Lower lobe of right lung (tissue), 2 donors: ENCODE results near the gene RNF213. TPM values are rescaled to one million over a fixed set of nuclear protein-coding genes. Genes with fewer than 3 reads are reported as not detected.

Experiments
- ATAC-seq, 2 donors: fragments of 200-7000 bp; cut with Tn5 transposase; one replicate each; pipeline ENCODE4 v1.9.1; 2020 to 2022; ENCODE audit warnings: mild to moderate bottlenecking in 2 of 2, moderate library complexity in 2 of 2
- DNase-seq: peaks from one replicate; pipeline ENCODE4 v3.0.0-alpha.2; 2020
- H3K27ac ChIP-seq: fragments of 200-600 bp; one replicate; pipeline ENCODE4 v1.8.0; 2022
- H3K27me3 ChIP-seq: fragments of 200-600 bp; one replicate; pipeline ENCODE4 v1.8.0; 2022; ENCODE audit warnings: low read depth
- H3K36me3 ChIP-seq: fragments of 200-600 bp; one replicate; pipeline ENCODE4 v1.8.0; 2022; ENCODE audit warnings: mild to moderate bottlenecking
- H3K4me1 ChIP-seq: fragments of 200-600 bp; one replicate; pipeline ENCODE4 v1.8.0; 2022
- H3K4me3 ChIP-seq: fragments of 200-600 bp; one replicate; pipeline ENCODE4 v1.8.0; 2022; ENCODE audit warnings: mild to moderate bottlenecking
- H3K9me3 ChIP-seq: fragments of 200-600 bp; one replicate; pipeline ENCODE4 v1.8.0; 2022
- intact Hi-C: fragments of 100-400 bp; cut with DNase I; formaldehyde crosslinking; loops from one replicate; pipeline ENCODE4 v1.11.0; 2022
- total RNA-seq: library from RNA; stranded (reverse); fragmentation: NEBNext Ultra II Directional; extraction: Animal tissue kit (Norgen Biotek cat#: 25700); gene quantifications from one replicate; pipeline ENCODE4 v1.2.1, GENCODE V29; 2021
- TF ChIP-seq, protein P1 (sequence below): fragments of 200-600 bp; IDR thresholded peaks from one replicate; pipeline ENCODE4 v1.8.0; 2022; ENCODE audit warnings: antibody characterized with exemption, mild to moderate bottlenecking
- donor health status: DM: no; HTN: yes; CAD: no; lungs with severe emphysema.

The RNF213 gene
- total RNA-seq, 1 donor from 2014 or later, result 300 TPM

GRCh38 chr17:80303824-80304223 lies 43.2 kb downstream of the RNF213 start:
- no peaks in the 10 kb centered on the region for H3K27me3 ChIP-seq
- intact Hi-C loops, result no loop called here
- TF ChIP-seq, protein P1, sequence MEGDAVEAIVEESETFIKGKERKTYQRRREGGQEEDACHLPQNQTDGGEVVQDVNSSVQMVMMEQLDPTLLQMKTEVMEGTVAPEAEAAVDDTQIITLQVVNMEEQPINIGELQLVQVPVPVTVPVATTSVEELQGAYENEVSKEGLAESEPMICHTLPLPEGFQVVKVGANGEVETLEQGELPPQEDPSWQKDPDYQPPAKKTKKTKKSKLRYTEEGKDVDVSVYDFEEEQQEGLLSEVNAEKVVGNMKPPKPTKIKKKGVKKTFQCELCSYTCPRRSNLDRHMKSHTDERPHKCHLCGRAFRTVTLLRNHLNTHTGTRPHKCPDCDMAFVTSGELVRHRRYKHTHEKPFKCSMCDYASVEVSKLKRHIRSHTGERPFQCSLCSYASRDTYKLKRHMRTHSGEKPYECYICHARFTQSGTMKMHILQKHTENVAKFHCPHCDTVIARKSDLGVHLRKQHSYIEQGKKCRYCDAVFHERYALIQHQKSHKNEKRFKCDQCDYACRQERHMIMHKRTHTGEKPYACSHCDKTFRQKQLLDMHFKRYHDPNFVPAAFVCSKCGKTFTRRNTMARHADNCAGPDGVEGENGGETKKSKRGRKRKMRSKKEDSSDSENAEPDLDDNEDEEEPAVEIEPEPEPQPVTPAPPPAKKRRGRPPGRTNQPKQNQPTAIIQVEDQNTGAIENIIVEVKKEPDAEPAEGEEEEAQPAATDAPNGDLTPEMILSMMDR, result no peak
- no peak overlapping the region for H3K27ac ChIP-seq
- DNase-seq (no peak), ATAC-seq (no peak)
- peaks cover 99% of the 10 kb centered on the region for H3K36me3 ChIP-seq
- no peak overlapping the region for H3K4me3 ChIP-seq
- no peaks in the 10 kb centered on the region for H3K4me1 ChIP-seq
- H3K9me3 ChIP-seq, result peaks cover 14% of the 10 kb centered on the region

DNA sequence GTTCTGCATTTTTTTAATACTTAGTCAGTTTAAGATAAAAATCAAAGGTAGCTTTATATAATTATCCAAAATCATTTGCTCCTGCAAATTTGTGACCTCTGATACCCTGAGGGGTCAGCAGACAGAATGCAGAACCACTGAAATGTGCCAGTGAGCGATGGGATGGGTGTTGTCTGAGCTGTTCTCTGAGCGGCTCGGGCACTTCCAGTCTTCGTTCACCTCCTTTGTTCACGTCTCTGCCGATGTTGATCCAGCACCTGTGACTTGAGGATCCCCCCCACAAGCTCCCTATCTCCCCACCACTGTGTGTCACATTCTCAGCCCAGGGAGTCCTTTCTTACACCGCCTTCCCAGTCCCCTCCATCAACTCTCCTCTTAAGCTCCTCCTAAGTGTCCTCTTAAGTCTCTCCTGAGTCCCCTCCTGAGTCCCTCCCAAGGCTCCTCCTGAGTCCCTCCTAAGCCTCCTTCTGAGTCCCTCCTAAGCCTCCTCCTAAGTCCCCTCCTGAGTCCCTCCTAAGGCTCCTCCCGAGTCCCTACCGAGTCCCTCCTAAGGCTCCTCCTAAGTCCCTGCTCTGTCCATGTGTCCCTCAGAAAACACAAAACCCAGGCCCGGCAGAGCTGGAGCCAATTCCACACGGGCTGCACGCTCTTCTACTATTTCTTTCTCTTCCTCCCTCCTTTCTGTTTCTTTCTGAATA lies 47.5 kb downstream of the RNF213 start:
- Histone ChIP-seq H3K27me3 (no peaks in the 10 kb centered on the region), H3K4me1 (no peaks in the 10 kb centered on the region), H3K9me3 (peaks cover 10% of the 10 kb centered on the region), H3K27ac (no peak overlapping the region), H3K36me3 (peaks cover 100% of the 10 kb centered on the region), H3K4me3 (no peak overlapping the region)
- TF ChIP-seq, protein P1, result no peak
- DNase-seq (no peak), ATAC-seq (no peak)
- intact Hi-C loops, result no loop called here

DNA sequence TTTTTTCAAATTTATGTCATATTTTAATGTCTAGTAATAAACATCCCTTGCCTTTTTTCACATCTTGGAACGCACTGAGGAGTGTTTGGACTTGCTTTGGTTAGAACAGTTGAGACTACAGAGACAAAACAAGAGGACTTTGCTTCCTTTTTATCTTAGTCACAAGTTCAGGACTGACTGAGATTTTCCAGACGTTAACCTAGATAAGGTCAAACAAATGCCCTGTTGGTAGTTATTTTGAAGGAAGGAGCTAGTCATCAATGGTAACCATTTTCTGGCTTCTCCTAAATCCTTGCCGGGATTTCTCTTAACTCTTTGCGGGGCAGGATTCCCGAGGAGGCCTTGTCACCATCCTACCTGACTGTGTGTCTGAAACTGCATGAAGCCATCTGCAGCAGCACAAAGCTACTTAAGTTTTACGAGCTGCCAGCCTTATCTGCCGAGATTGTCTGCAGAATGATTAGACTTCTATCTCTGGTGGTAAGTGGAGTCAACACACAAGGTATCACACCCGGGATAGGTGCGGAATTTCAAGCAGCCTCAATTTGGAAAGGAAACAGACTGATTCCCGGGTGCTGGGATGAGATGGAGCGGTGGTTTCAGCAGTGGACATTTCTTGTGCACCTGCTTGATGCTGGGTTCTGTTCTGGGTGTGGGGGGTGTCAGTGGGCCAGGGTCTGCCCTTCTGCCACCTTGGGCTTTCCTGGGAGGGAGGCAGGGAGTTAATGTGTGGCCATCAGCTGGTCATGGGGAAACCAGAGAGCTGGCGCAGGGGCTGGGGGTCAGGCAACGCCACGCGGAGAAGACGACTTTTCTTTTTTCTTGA lies 48.3 kb downstream of the RNF213 start:
- DNase-seq, result no peak
- H3K36me3 ChIP-seq, result peaks cover 95% of the 10 kb centered on the region

GRCh38 chr17:80311216-80311827 lies 50.7 kb downstream of the RNF213 start:
- intact Hi-C loops, result no loop called here
- no peak overlapping the region for H3K27ac ChIP-seq

More for the DNA sequence above, 48.3 kb downstream of the RNF213 start:
- no peak overlapping the region for H3K4me3 ChIP-seq
- intact Hi-C loops, result no loop called here
- ATAC-seq, result no peak
- no peaks in the 10 kb centered on the region for H3K27me3 ChIP-seq
- H3K4me1 ChIP-seq, result no peaks in the 10 kb centered on the region
- peaks cover 3% of the 10 kb centered on the region for H3K9me3 ChIP-seq
- H3K27ac ChIP-seq, result no peak overlapping the region
- TF ChIP-seq, protein P1, result no peak

DNA sequence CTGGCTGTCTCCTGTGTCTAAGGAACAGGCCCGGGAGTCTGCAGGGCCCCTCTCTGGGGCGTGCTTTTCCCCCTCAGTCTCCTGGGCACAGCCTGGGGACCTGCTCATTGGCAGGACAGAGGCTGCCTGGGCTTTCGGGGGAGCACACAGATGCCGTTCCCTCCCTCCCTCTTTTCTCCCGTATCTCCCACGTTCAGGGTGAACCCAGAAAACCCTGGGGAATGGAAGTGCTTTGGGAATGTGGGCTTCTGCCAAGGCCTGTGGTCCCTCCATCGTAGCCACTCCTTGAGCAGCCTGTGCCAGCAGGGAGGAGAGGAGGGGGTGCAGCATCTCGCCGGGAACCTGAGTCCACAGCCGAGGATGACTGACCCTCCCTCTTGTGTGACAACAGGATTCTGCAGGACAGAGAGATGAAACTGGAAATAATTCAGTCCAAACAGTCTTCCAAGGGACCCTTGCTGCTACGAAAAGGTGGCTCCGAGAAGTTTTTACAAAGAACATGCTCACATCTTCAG lies 52.0 kb downstream of the RNF213 start:
- H3K27ac ChIP-seq, result no peak overlapping the region
- no peaks in the 10 kb centered on the region for H3K27me3 ChIP-seq
- intact Hi-C loops, result no loop called here
- no peaks in the 10 kb centered on the region for H3K4me1 ChIP-seq
- no peaks in the 10 kb centered on the region for H3K9me3 ChIP-seq
- no peak for ATAC-seq
- H3K4me3 ChIP-seq, result no peak overlapping the region
- TF ChIP-seq, protein P1, result no peak
- peaks cover 76% of the 10 kb centered on the region for H3K36me3 ChIP-seq
- no peak for DNase-seq

More at GRCh38 chr17:80311216-80311827, 50.7 kb downstream of the RNF213 start:
- no peak overlapping the region for H3K4me3 ChIP-seq
- ATAC-seq (no peak), DNase-seq (no peak)
- TF ChIP-seq, protein P1, result no peak
- H3K27me3 ChIP-seq, result no peaks in the 10 kb centered on the region
- H3K36me3 ChIP-seq, result peaks cover 76% of the 10 kb centered on the region
- no peaks in the 10 kb centered on the region for H3K4me1 ChIP-seq
- H3K9me3 ChIP-seq, result no peaks in the 10 kb centered on the region
